ENCODE measurements around the gene RAD52. TPM values are rescaled to one million over a fixed set of nuclear protein-coding genes. Genes with fewer than 3 reads are reported as not detected.

Gene RAD52
- total RNA-seq, 1 experiment from 2014 or later: 14.9 TPM

GRCh38 chr12:916240-916639, 33.3 kb downstream of the RAD52 start:
- no peaks in the 10 kb centered on the region for H3K9me3 ChIP-seq (ENCODE audit: low read length)
- no peaks in the 10 kb centered on the region for H3K9me2 ChIP-seq (replicated peaks; ENCODE audit: insufficient read depth, low read length)
- DNase-seq: no peak
- peaks cover 37% of the 10 kb centered on the region for H3K36me3 ChIP-seq (ENCODE audit: insufficient read depth, low read length)
- H3K9ac ChIP-seq (ENCODE audit: low read length): no peak overlapping the region
- no peaks in the 10 kb centered on the region for H3K27me3 ChIP-seq (ENCODE audit: low read length)
- H2AFZ ChIP-seq (ENCODE audit: low read length): no peak overlapping the region
- no peaks in the 10 kb centered on the region for H3K4me1 ChIP-seq (ENCODE audit: low read length)
- H4K20me1 ChIP-seq (ENCODE audit: insufficient read depth, low read depth, low read length): no peaks in the 10 kb centered on the region
- no peak overlapping the region for H3K4me2 ChIP-seq (ENCODE audit: low read depth, low read length, poor library complexity, severe bottlenecking)
- H3K27ac ChIP-seq (ENCODE audit: low read length): no peak overlapping the region
- no peak overlapping the region for H3K4me3 ChIP-seq (ENCODE audit: low read length)
- H3K79me2 ChIP-seq (ENCODE audit: low read length): peaks cover 8% of the 10 kb centered on the region; the same call in 1 of the 2 replicates

- Histone ChIP-seq H3K27me3 (ENCODE audit: low read length) (no peaks in the 10 kb centered on the region), H3K4me2 (ENCODE audit: low read depth, low read length, poor library complexity, severe bottlenecking) (no peak overlapping the region), H3K4me3 (ENCODE audit: low read length) (no peak overlapping the region), H3K4me1 (ENCODE audit: low read length) (peaks cover 5% of the 10 kb centered on the region), H3K9me3 (ENCODE audit: low read length) (no peaks in the 10 kb centered on the region), H3K27ac (ENCODE audit: low read length) (no peak overlapping the region), H4K20me1 (ENCODE audit: insufficient read depth, low read depth, low read length) (no peaks in the 10 kb centered on the region), H3K79me2 (ENCODE audit: low read length) (peaks cover 11% of the 10 kb centered on the region; the same call in 1 of the 2 replicates), H3K36me3 (ENCODE audit: insufficient read depth, low read length) (peaks cover 47% of the 10 kb centered on the region), H2AFZ (ENCODE audit: low read length) (no peak overlapping the region), H3K9me2 (replicated peaks; ENCODE audit: insufficient read depth, low read length) (no peaks in the 10 kb centered on the region), H3K9ac (ENCODE audit: low read length) (no peak overlapping the region)
- DNase-seq: no peak
These were observed 34.4 kb downstream of the RAD52 start for GRCh38 chr12:915090-915489.

- Histone ChIP-seq H3K4me2 (ENCODE audit: low read depth, low read length, poor library complexity, severe bottlenecking) (no peak overlapping the region), H4K20me1 (ENCODE audit: insufficient read depth, low read depth, low read length) (no peaks in the 10 kb centered on the region), H3K79me2 (ENCODE audit: low read length) (peaks cover 11% of the 10 kb centered on the region; the same call in 1 of the 2 replicates), H3K36me3 (ENCODE audit: insufficient read depth, low read length) (peaks cover 57% of the 10 kb centered on the region), H3K9ac (ENCODE audit: low read length) (no peak overlapping the region), H3K4me3 (ENCODE audit: low read length) (no peak overlapping the region), H2AFZ (ENCODE audit: low read length) (no peak overlapping the region), H3K27ac (ENCODE audit: low read length) (no peak overlapping the region), H3K9me3 (ENCODE audit: low read length) (no peaks in the 10 kb centered on the region), H3K9me2 (replicated peaks; ENCODE audit: insufficient read depth, low read length) (no peaks in the 10 kb centered on the region), H3K4me1 (ENCODE audit: low read length) (peaks cover 5% of the 10 kb centered on the region), H3K27me3 (ENCODE audit: low read length) (no peaks in the 10 kb centered on the region)
- no peak for DNase-seq
These were observed 35.4 kb downstream of the RAD52 start for GRCh38 chr12:913919-914698.

- DNase-seq: no peak
- peaks cover 67% of the 10 kb centered on the region for H3K36me3 ChIP-seq (ENCODE audit: insufficient read depth, low read length)
- no peak overlapping the region for H3K27ac ChIP-seq (ENCODE audit: low read length)
- no peak overlapping the region for H3K9ac ChIP-seq (ENCODE audit: low read length)
- no peaks in the 10 kb centered on the region for H3K27me3 ChIP-seq (ENCODE audit: low read length)
- no peak overlapping the region for H3K4me2 ChIP-seq (ENCODE audit: low read depth, low read length, poor library complexity, severe bottlenecking)
- H3K9me2 ChIP-seq (replicated peaks; ENCODE audit: insufficient read depth, low read length): no peaks in the 10 kb centered on the region
- no peak overlapping the region for H2AFZ ChIP-seq (ENCODE audit: low read length)
- no peaks in the 10 kb centered on the region for H3K9me3 ChIP-seq (ENCODE audit: low read length)
- H4K20me1 ChIP-seq (ENCODE audit: insufficient read depth, low read depth, low read length): no peaks in the 10 kb centered on the region
- H3K79me2 ChIP-seq (ENCODE audit: low read length): 0 out of 2 replicates have a peak, but pooled peaks cover 7% of the 10 kb centered on the region
- H3K4me3 ChIP-seq (ENCODE audit: low read length): no peak overlapping the region
- H3K4me1 ChIP-seq (ENCODE audit: low read length): peaks cover 5% of the 10 kb centered on the region
These were observed 36.8 kb downstream of the RAD52 start for GRCh38 chr12:912466-913235.

GRCh38 chr12:911191-911826, 38.2 kb downstream of the RAD52 start:
- Histone ChIP-seq H3K27ac (ENCODE audit: low read length) (no peak overlapping the region), H4K20me1 (ENCODE audit: insufficient read depth, low read depth, low read length) (no peaks in the 10 kb centered on the region), H3K36me3 (ENCODE audit: insufficient read depth, low read length) (peaks cover 61% of the 10 kb centered on the region), H3K9me3 (ENCODE audit: low read length) (no peaks in the 10 kb centered on the region), H3K4me1 (ENCODE audit: low read length) (peaks cover 5% of the 10 kb centered on the region), H3K27me3 (ENCODE audit: low read length) (no peaks in the 10 kb centered on the region), H3K79me2 (ENCODE audit: low read length) (0 out of 2 replicates have a peak, but pooled peaks cover 7% of the 10 kb centered on the region), H3K4me2 (ENCODE audit: low read depth, low read length, poor library complexity, severe bottlenecking) (no peak overlapping the region), H3K9ac (ENCODE audit: low read length) (no peak overlapping the region), H3K4me3 (ENCODE audit: low read length) (no peak overlapping the region), H3K9me2 (replicated peaks; ENCODE audit: insufficient read depth, low read length) (no peaks in the 10 kb centered on the region), H2AFZ (ENCODE audit: low read length) (no peak overlapping the region)
- no peak for DNase-seq

- Histone ChIP-seq H3K36me3 (ENCODE audit: insufficient read depth, low read length) (peaks cover 69% of the 10 kb centered on the region), H2AFZ (ENCODE audit: low read length) (no peak overlapping the region), H3K9ac (ENCODE audit: low read length) (no peak overlapping the region), H3K27me3 (ENCODE audit: low read length) (no peaks in the 10 kb centered on the region), H3K9me3 (ENCODE audit: low read length) (no peaks in the 10 kb centered on the region), H3K4me2 (ENCODE audit: low read depth, low read length, poor library complexity, severe bottlenecking) (no peak overlapping the region), H3K4me3 (ENCODE audit: low read length) (no peak overlapping the region), H3K79me2 (ENCODE audit: low read length) (peaks cover 12% of the 10 kb centered on the region; the same call in 1 of the 2 replicates), H3K27ac (ENCODE audit: low read length) (no peak overlapping the region), H3K4me1 (ENCODE audit: low read length) (peaks cover 5% of the 10 kb centered on the region), H4K20me1 (ENCODE audit: insufficient read depth, low read depth, low read length) (no peaks in the 10 kb centered on the region), H3K9me2 (replicated peaks; ENCODE audit: insufficient read depth, low read length) (no peaks in the 10 kb centered on the region)
- DNase-seq: no peak
These were observed 39.1 kb downstream of the RAD52 start for GRCh38 chr12:910416-910815.

GRCh38 chr12:909861-910260, 39.6 kb downstream of the RAD52 start:
- H2AFZ ChIP-seq (ENCODE audit: low read length): no peak overlapping the region
- H3K4me2 ChIP-seq (ENCODE audit: low read depth, low read length, poor library complexity, severe bottlenecking): no peak overlapping the region
- no peaks in the 10 kb centered on the region for H3K27me3 ChIP-seq (ENCODE audit: low read length)
- no peak overlapping the region for H3K4me3 ChIP-seq (ENCODE audit: low read length)
- H3K9me3 ChIP-seq (ENCODE audit: low read length): no peaks in the 10 kb centered on the region
- H3K27ac ChIP-seq (ENCODE audit: low read length): no peak overlapping the region
- H3K4me1 ChIP-seq (ENCODE audit: low read length): peaks cover 5% of the 10 kb centered on the region
- H3K9ac ChIP-seq (ENCODE audit: low read length): no peak overlapping the region
- H3K36me3 ChIP-seq (ENCODE audit: insufficient read depth, low read length): peaks cover 74% of the 10 kb centered on the region
- no peaks in the 10 kb centered on the region for H3K9me2 ChIP-seq (replicated peaks; ENCODE audit: insufficient read depth, low read length)
- no peak for DNase-seq
- H3K79me2 ChIP-seq (ENCODE audit: low read length): peaks cover 12% of the 10 kb centered on the region; the same call in 1 of the 2 replicates
- H4K20me1 ChIP-seq (ENCODE audit: insufficient read depth, low read depth, low read length): no peaks in the 10 kb centered on the region

Data from Karpas-422 (cell line).